HCT116 (cell line): ENCODE results near the gene OR3A3. TPM values are rescaled to one million over a fixed set of nuclear protein-coding genes. Genes with fewer than 3 reads are reported as not detected.

Experiments used
- ATAC-seq: fragments of 200-7000 bp; cut with Tn5 transposase; 2 replicates; pipeline ENCODE4 v1.9.1; 2020; ENCODE audit warnings: mild to moderate bottlenecking, moderate library complexity
- BruUV-seq: library from RNA; stranded (reverse); fragments of 400-500 nt; replicated peaks from 2 replicates; lab custom pipeline; 2021; lab: Mats Ljungman, UMichigan
- CTCF ChIA-PET: fragments of 300-600 bp; sonication (Branson Sonifier 250); formaldehyde crosslinking; loops from one replicate; lab custom pipeline; 2021; ENCODE audit warnings: antibody characterized with exemption; lab: Charles Lee
- POLR2A ChIA-PET: fragments of 300-600, 350-600 bp; sonication (Branson Sonifier 250); formaldehyde crosslinking; loops from one replicate; lab custom pipeline; 2021; ENCODE audit warnings: antibody characterized with exemption; lab: Charles Lee
- RAD21 ChIA-PET, 2 experiments: fragments of 300-600 bp; sonication (Branson Sonifier 250); formaldehyde crosslinking; loops; one replicate each; lab custom pipeline; 2023; ENCODE audit warnings: low total read pairs in 2 of 2; ENCODE audit not compliant: uncharacterized antibody in 2 of 2, unreplicated experiment in 2 of 2, low non-redundant PET in 1 of 2; lab: Charles Lee
- DNase-seq: peaks from one replicate; pipeline ENCODE4 v3.0.0-alpha.2; 2010; ENCODE audit warnings: low read depth, low spot score
- H2AFZ ChIP-seq: fragments of 200-600 bp; shearing (Covaris generic), sonication (generic); 2 replicates; pipeline ENCODE4 v1.6.1; 2017; ENCODE audit warnings: low read depth, mixed run types, mixed read lengths, antibody characterized with exemption, low read length; ENCODE audit not compliant: poor library complexity, severe bottlenecking
- H3K27ac ChIP-seq: 2 replicates; pipeline ENCODE4 v1.5.1; 2012; ENCODE audit warnings: low read depth, low read length
- H3K27me3 ChIP-seq: fragments of 200-600 bp; sonication (generic); 2 replicates; pipeline ENCODE4 v1.6.1; 2016; ENCODE audit warnings: mixed run types, low read length, mixed read lengths; ENCODE audit not compliant: insufficient read depth
- H3K36me3 ChIP-seq, 2 experiments: fragments of 200-500 bp in 1 of 2; fragments of 200-600 bp in 1 of 2; sonication (Bioruptor generic) in 1 of 2; sonication (generic) in 1 of 2; 2 replicates each; pipeline versions ENCODE4 v1.5.1 to v1.6.1; 2014 to 2016; ENCODE audit warnings: low read length in 2 of 2, inconsistent platforms in 1 of 2, mixed read lengths in 1 of 2, mixed run types in 1 of 2; ENCODE audit not compliant: insufficient read depth in 2 of 2, control insufficient read depth in 1 of 2
- H3K4me1 ChIP-seq, 2 experiments: fragments of 200-600 bp in 1 of 2; sonication (generic) in 1 of 2; 2 replicates each; pipeline versions ENCODE4 v1.5.1 to v1.6.1; 2012 to 2017; ENCODE audit warnings: low read length in 2 of 2, inconsistent platforms in 1 of 2, mild to moderate bottlenecking in 1 of 2, mixed read lengths in 1 of 2, mixed run types in 1 of 2, moderate library complexity in 1 of 2; ENCODE audit not compliant: insufficient read depth in 2 of 2, control insufficient read depth in 1 of 2
- H3K4me2 ChIP-seq: fragments of 200-600 bp; sonication (generic); 2 replicates; pipeline ENCODE4 v1.6.1; 2017; ENCODE audit warnings: mixed run types, low read length, mixed read lengths
- H3K4me3 ChIP-seq, 2 experiments: fragments of 200-600 bp in 1 of 2; sonication (generic) in 1 of 2; replicated peaks in 1 of 2; 2 replicates each; pipeline ENCODE4 v1.5.1; 2011 to 2016; ENCODE audit warnings: low read length in 2 of 2, control low read depth in 1 of 2, low read depth in 1 of 2, mild to moderate bottlenecking in 1 of 2, mixed read lengths in 1 of 2, mixed run types in 1 of 2
- H3K79me2 ChIP-seq: fragments of 200-600 bp; sonication (generic); 2 replicates; pipeline ENCODE4 v1.6.1; 2017; ENCODE audit warnings: mild to moderate bottlenecking, mixed run types, low read length, moderate library complexity, mixed read lengths; ENCODE audit not compliant: insufficient read depth
- H3K9ac ChIP-seq: fragments of 200-600 bp; sonication (generic); 2 replicates; pipeline ENCODE4 v1.6.1; 2016; ENCODE audit warnings: low read length, mixed read lengths
- H3K9me2 ChIP-seq: fragments of 200-600 bp; sonication (generic), shearing (Covaris generic); 2 replicates; pipeline ENCODE4 v1.6.1; 2017; ENCODE audit warnings: mixed run types, mild to moderate bottlenecking, moderate library complexity; ENCODE audit not compliant: insufficient read depth
- H3K9me3 ChIP-seq, 2 experiments: fragments of 200-500 bp in 1 of 2; fragments of 200-600 bp in 1 of 2; sonication (Bioruptor generic) in 1 of 2; sonication (generic) in 1 of 2; 2 replicates each; pipeline ENCODE4 v1.6.1; 2014 to 2017; ENCODE audit warnings: low read length in 2 of 2, mixed read lengths in 2 of 2, inconsistent platforms in 1 of 2, low read depth in 1 of 2, mild to moderate bottlenecking in 1 of 2, mixed run types in 1 of 2, moderate library complexity in 1 of 2; ENCODE audit not compliant: control insufficient read depth in 1 of 2, insufficient read depth in 1 of 2
- H4K20me1 ChIP-seq: fragments of 200-600 bp; sonication (generic), shearing (Covaris generic); 2 replicates; pipeline ENCODE4 v1.6.1; 2017; ENCODE audit warnings: mixed run types, mild to moderate bottlenecking, moderate library complexity; ENCODE audit not compliant: insufficient read depth
- EGR1 ChIP-seq: IDR thresholded peaks from 2 replicates; pipeline ENCODE4 v1.6.1; 2012; ENCODE audit warnings: low read depth
- EZH2 ChIP-seq: fragments of 200-600 bp; sonication (generic); IDR thresholded peaks from 2 replicates; pipeline ENCODE4 v1.6.1; 2017; ENCODE audit warnings: antibody characterized with exemption, mixed run types
- EZH2phosphoT487 ChIP-seq: fragments of 200-600 bp; IDR thresholded peaks from 2 replicates; pipeline ENCODE4 v1.6.1; 2018; ENCODE audit warnings: antibody characterized with exemption, borderline replicate concordance
- FOSL1 ChIP-seq: IDR thresholded peaks from 2 replicates; pipeline ENCODE4 v1.6.1; 2012; ENCODE audit warnings: low read depth
- POLR2A ChIP-seq: IDR thresholded peaks from 2 replicates; pipeline ENCODE4 v1.7.0; 2011; ENCODE audit warnings: borderline replicate concordance; ENCODE audit not compliant: insufficient read depth, insufficient read length; ENCODE audit errors: extremely low read depth
- POLR2AphosphoS5 ChIP-seq: IDR thresholded peaks from 2 replicates; pipeline ENCODE4 v1.6.1; 2011; ENCODE audit warnings: mild to moderate bottlenecking, low read depth, low read length, moderate library complexity
- RAD21 ChIP-seq: IDR thresholded peaks from 2 replicates; pipeline ENCODE4 v1.6.1; 2012; ENCODE audit warnings: low read depth, mild to moderate bottlenecking
- SIN3A ChIP-seq: IDR thresholded peaks from 2 replicates; pipeline ENCODE4 v1.6.1; 2012; ENCODE audit warnings: low read depth
- SP1 ChIP-seq: IDR thresholded peaks from 2 replicates; pipeline ENCODE4 v1.6.1; 2012; ENCODE audit warnings: low read depth
- TCF7L2 ChIP-seq: IDR thresholded peaks from 2 replicates; pipeline ENCODE4 v1.7.0; 2011; ENCODE audit warnings: borderline replicate concordance, inconsistent platforms; ENCODE audit not compliant: insufficient read depth, insufficient read length; ENCODE audit errors: extremely low read depth
- ZFX ChIP-seq: fragments of 450-650 bp; IDR thresholded peaks from 2 replicates; pipeline ENCODE4 v1.6.1; 2017
- ZNF274 ChIP-seq: fragments of 200-500 bp; sonication (Bioruptor generic); IDR thresholded peaks from 2 replicates; pipeline ENCODE4 v1.6.1; 2014; ENCODE audit warnings: mild to moderate bottlenecking, low read depth, low read length, inconsistent platforms
- intact Hi-C: fragments of 100-400 bp; cut with micrococcal nuclease; formaldehyde crosslinking; loops from 2 replicates; pipeline ENCODE4 v1.10.0; 2022
- total RNA-seq: library from RNA; stranded (reverse); gene quantifications from one replicate; pipeline ENCODE4 v1.2.1, GENCODE V29; 2021; ENCODE audit not compliant: unreplicated experiment
- TF ChIP-seq, protein P1 (sequence below), 3 experiments: fragments of 200-600 bp in 1 of 3; sonication (generic) in 1 of 3; IDR thresholded peaks in 2 of 3; conservative IDR thresholded peaks in 1 of 3; 2 replicates each; pipeline ENCODE4 v1.5.1; 2012 to 2017; ENCODE audit warnings: low read depth in 2 of 3, low read length in 2 of 3, antibody characterized with exemption in 1 of 3, borderline replicate concordance in 1 of 3, control low read depth in 1 of 3, mild to moderate bottlenecking in 1 of 3, mixed read lengths in 1 of 3, mixed run types in 1 of 3, moderate library complexity in 1 of 3; ENCODE audit not compliant: insufficient read depth in 1 of 3
- TF ChIP-seq, protein P2 (sequence below): IDR thresholded peaks from 2 replicates; pipeline ENCODE4 v1.6.1; 2012
- TF ChIP-seq, protein P3 (sequence below): IDR thresholded peaks from 2 replicates; pipeline ENCODE4 v1.6.1; 2011; ENCODE audit warnings: mild to moderate bottlenecking, low read length, moderate library complexity; ENCODE audit not compliant: insufficient replicate concordance; ENCODE audit errors: extremely low read depth
- TF ChIP-seq, protein P4 (sequence below): IDR thresholded peaks from 2 replicates; pipeline ENCODE4 v1.6.1; 2012

OR3A3 gene
- total RNA-seq, 1 experiment from 2014 or later: not detected

DNA sequence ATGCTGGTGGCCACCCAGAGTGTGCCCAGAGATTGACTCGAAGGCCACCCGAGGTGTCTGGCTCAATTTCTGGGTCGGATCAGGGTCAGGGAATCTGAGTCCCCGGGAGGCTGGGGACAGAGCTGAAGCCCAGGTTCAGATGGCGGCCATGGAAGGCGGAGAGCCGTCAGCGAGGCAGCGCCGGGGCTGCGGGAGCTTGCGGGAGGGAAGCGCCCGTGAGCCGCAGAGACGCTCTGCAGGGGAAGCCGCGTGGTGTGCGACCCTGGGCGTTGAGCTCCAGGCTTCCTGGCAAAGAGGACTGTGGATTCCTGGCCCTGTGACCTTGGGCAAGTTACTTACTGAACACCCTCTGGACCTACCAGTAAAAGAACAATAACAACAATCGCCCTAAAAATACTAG is 61.0 kb downstream of the OR3A3 start:
- no peak for ATAC-seq
- Histone ChIP-seq H3K4me2 (no peak overlapping the region), H3K79me2 (no peaks in the 10 kb centered on the region), H3K9me3 (no peaks in the 10 kb centered on the region), H2AFZ (no peak overlapping the region), H4K20me1 (no peaks in the 10 kb centered on the region), H3K9ac (no peak overlapping the region), H3K9me2 (no peaks in the 10 kb centered on the region), H3K4me3 (no peak overlapping the region), H3K4me1 (no peaks in the 10 kb centered on the region), H3K27me3 (0 out of 2 replicates have a peak, but pooled peaks cover 5% of the 10 kb centered on the region), H3K27ac (no peak overlapping the region), H3K36me3 (no peaks in the 10 kb centered on the region)
- no peak for DNase-seq
- no peak for TF ChIP-seq POLR2A
- TF ChIP-seq, protein P1, sequence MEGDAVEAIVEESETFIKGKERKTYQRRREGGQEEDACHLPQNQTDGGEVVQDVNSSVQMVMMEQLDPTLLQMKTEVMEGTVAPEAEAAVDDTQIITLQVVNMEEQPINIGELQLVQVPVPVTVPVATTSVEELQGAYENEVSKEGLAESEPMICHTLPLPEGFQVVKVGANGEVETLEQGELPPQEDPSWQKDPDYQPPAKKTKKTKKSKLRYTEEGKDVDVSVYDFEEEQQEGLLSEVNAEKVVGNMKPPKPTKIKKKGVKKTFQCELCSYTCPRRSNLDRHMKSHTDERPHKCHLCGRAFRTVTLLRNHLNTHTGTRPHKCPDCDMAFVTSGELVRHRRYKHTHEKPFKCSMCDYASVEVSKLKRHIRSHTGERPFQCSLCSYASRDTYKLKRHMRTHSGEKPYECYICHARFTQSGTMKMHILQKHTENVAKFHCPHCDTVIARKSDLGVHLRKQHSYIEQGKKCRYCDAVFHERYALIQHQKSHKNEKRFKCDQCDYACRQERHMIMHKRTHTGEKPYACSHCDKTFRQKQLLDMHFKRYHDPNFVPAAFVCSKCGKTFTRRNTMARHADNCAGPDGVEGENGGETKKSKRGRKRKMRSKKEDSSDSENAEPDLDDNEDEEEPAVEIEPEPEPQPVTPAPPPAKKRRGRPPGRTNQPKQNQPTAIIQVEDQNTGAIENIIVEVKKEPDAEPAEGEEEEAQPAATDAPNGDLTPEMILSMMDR (IDR thresholded peaks at IDR 0.05 in 2 of 3, conservative IDR thresholded peaks at IDR 0.05 in 1 of 3; ENCODE audit: borderline replicate concordance in 1 of 3, insufficient read depth in 1 of 3, low read depth in 2 of 3, low read length in 2 of 3): no peak
- TF ChIP-seq, protein P2, sequence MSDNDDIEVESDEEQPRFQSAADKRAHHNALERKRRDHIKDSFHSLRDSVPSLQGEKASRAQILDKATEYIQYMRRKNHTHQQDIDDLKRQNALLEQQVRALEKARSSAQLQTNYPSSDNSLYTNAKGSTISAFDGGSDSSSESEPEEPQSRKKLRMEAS: no peak
- TF ChIP-seq EGR1: no peak
- no peak for TF ChIP-seq FOSL1
- TF ChIP-seq ZNF274: no peak
- TF ChIP-seq RAD21: no peak
- no peak for TF ChIP-seq ZFX
- TF ChIP-seq POLR2AphosphoS5: no peak
- no peak for TF ChIP-seq TCF7L2
- TF ChIP-seq, protein P3, sequence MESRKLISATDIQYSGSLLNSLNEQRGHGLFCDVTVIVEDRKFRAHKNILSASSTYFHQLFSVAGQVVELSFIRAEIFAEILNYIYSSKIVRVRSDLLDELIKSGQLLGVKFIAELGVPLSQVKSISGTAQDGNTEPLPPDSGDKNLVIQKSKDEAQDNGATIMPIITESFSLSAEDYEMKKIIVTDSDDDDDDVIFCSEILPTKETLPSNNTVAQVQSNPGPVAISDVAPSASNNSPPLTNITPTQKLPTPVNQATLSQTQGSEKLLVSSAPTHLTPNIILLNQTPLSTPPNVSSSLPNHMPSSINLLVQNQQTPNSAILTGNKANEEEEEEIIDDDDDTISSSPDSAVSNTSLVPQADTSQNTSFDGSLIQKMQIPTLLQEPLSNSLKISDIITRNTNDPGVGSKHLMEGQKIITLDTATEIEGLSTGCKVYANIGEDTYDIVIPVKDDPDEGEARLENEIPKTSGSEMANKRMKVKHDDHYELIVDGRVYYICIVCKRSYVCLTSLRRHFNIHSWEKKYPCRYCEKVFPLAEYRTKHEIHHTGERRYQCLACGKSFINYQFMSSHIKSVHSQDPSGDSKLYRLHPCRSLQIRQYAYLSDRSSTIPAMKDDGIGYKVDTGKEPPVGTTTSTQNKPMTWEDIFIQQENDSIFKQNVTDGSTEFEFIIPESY: no peak
- TF ChIP-seq SP1: no peak
- TF ChIP-seq EZH2phosphoT487: no peak
- TF ChIP-seq, protein P4, sequence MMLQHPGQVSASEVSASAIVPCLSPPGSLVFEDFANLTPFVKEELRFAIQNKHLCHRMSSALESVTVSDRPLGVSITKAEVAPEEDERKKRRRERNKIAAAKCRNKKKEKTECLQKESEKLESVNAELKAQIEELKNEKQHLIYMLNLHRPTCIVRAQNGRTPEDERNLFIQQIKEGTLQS: no peak
- no peak for TF ChIP-seq EZH2
- no peak for TF ChIP-seq SIN3A
- intact Hi-C loops: no loop called here
- ChIA-PET POLR2A (no interaction called here), RAD21 (no interaction called here), CTCF (no interaction called here)
- BruUV-seq: no TSS peak
